Caco-2 (cell line): ENCODE results near the gene BCLAF1. TPM values are rescaled to one million over a fixed set of nuclear protein-coding genes. Genes with fewer than 3 reads are reported as not detected.

Source experiments
- BruUV-seq: library from RNA; stranded (reverse); fragments of 400-500 nt; replicated peaks from 2 replicates; lab custom pipeline; 2021; lab: Mats Ljungman, UMichigan
- CTCF ChIA-PET: fragments of 300-600 bp; sonication (Branson Sonifier 250); formaldehyde crosslinking; loops from one replicate; lab custom pipeline; 2022; ENCODE audit warnings: antibody characterized with exemption; lab: Charles Lee
- POLR2A ChIA-PET: fragments of 300-600 bp; sonication (Branson Sonifier 250); formaldehyde crosslinking; loops from one replicate; lab custom pipeline; 2022; ENCODE audit warnings: antibody characterized with exemption; lab: Charles Lee
- DNase-seq, 2 experiments: peaks; one replicate each; pipeline versions ENCODE4 v3.0.0 to v3.0.0-alpha.2; 2020 to 2022
- H3K27me3 ChIP-seq: replicated peaks from 2 replicates; pipeline ENCODE4 v1.6.0; 2011; ENCODE audit warnings: low read length; ENCODE audit not compliant: control insufficient read depth, insufficient read depth
- H3K36me3 ChIP-seq: 2 replicates; pipeline ENCODE4 v1.5.1; 2011; ENCODE audit warnings: low read length; ENCODE audit not compliant: control insufficient read depth, insufficient read depth
- H3K4me1 ChIP-seq: fragments of 250-450 bp; sonication (Bioruptor Pico); 2 replicates; pipeline ENCODE4 v1.5.1; 2020; ENCODE audit warnings: mild to moderate bottlenecking
- H3K4me3 ChIP-seq: 2 replicates; pipeline ENCODE4 v1.5.1; 2011; ENCODE audit warnings: low read depth, mild to moderate bottlenecking, control low read depth, low read length
- H3K9me3 ChIP-seq: fragments of 250-450 bp; sonication (Bioruptor Pico); 2 replicates; pipeline ENCODE4 v1.5.1; 2020; ENCODE audit warnings: mild to moderate bottlenecking, moderate library complexity
- H3K27ac Mint-ChIP-seq: one replicate; pipeline ENCODE4 v1.8.0; 2022; ENCODE audit warnings: mixed read lengths; ENCODE audit not compliant: unreplicated experiment
- H3K27me3 Mint-ChIP-seq: one replicate; pipeline ENCODE4 v1.8.0; 2022; ENCODE audit warnings: mixed read lengths; ENCODE audit not compliant: insufficient read depth, unreplicated experiment
- H3K36me3 Mint-ChIP-seq: one replicate; pipeline ENCODE4 v1.8.0; 2022; ENCODE audit warnings: mild to moderate bottlenecking, mixed read lengths; ENCODE audit not compliant: insufficient read depth, unreplicated experiment
- H3K4me1 Mint-ChIP-seq: one replicate; pipeline ENCODE4 v1.8.0; 2022; ENCODE audit warnings: low read depth, mixed read lengths; ENCODE audit not compliant: unreplicated experiment
- H3K4me3 Mint-ChIP-seq: one replicate; pipeline ENCODE4 v1.8.0; 2022; ENCODE audit warnings: mild to moderate bottlenecking, moderate library complexity, mixed read lengths; ENCODE audit not compliant: unreplicated experiment
- H3K9me3 Mint-ChIP-seq: one replicate; pipeline ENCODE4 v1.8.0; 2022; ENCODE audit warnings: mixed read lengths; ENCODE audit not compliant: unreplicated experiment
- CTCF ChIP-seq, 2 experiments: fragments of 200-600 bp in 1 of 2; IDR thresholded peaks; 1 replicate in 1 of 2; 2 replicates in 1 of 2; pipeline versions ENCODE4 v1.5.1 to v1.8.0; 2011 to 2022; ENCODE audit warnings: antibody characterized with exemption in 1 of 2, control low read depth in 1 of 2, inconsistent platforms in 1 of 2, low read depth in 1 of 2, low read length in 1 of 2, mild to moderate bottlenecking in 1 of 2, moderate library complexity in 1 of 2; ENCODE audit not compliant: insufficient read depth in 1 of 2, severe bottlenecking in 1 of 2, unreplicated experiment in 1 of 2
- intact Hi-C: fragments of 100-400 bp; cut with micrococcal nuclease; formaldehyde crosslinking; loops from one replicate; pipeline ENCODE4 v1.10.0; 2022; ENCODE audit not compliant: unreplicated experiment
- total RNA-seq: library from RNA; stranded (reverse); gene quantifications from 2 replicates; pipeline ENCODE4 v1.2.3, GENCODE V29; 2022

The BCLAF1 gene
- total RNA-seq, 1 experiment from 2014 or later = 178 TPM

GRCh38 chr6:136318676-136319075 is 29.0 kb upstream of the BCLAF1 start:
- no TSS peak for BruUV-seq
- Mint-ChIP-seq H3K27me3 (peaks cover 3% of the 10 kb centered on the region), H3K9me3 (no peaks in the 10 kb centered on the region), H3K4me1 (no peaks in the 10 kb centered on the region), H3K27ac (no peak overlapping the region), H3K36me3 (no peaks in the 10 kb centered on the region), H3K4me3 (no peak overlapping the region)
- ChIA-PET CTCF (interaction anchor here (2.4 kb wide), 2 partner anchors 29 to 232 kb away, joined by 6 to 11 read pairs; partner anchors contain the start of genes BCLAF1 and MAP7), POLR2A (no interaction called here)
- Histone ChIP-seq H3K9me3 (no peaks in the 10 kb centered on the region), H3K4me1 (no peaks in the 10 kb centered on the region), H3K36me3 (no peaks in the 10 kb centered on the region), H3K4me3 (no peak overlapping the region), H3K27me3 (no peaks in the 10 kb centered on the region)
- intact Hi-C loops = loop anchor here (5.0 kb wide), 1 partner anchor 811 kb away; no protein-coding TSS in a partner anchor
- no peak for TF ChIP-seq CTCF (IDR thresholded peaks at IDR 0.05; ENCODE audit: insufficient read depth in 1 of 2, low read depth in 1 of 2, low read length in 1 of 2, severe bottlenecking in 1 of 2, unreplicated experiment in 1 of 2)
- DNase-seq = no peak

GRCh38 chr6:136317971-136318370 is 28.3 kb upstream of the BCLAF1 start:
- H3K4me1 ChIP-seq = no peaks in the 10 kb centered on the region
- H3K36me3 ChIP-seq = no peaks in the 10 kb centered on the region
- no peak for TF ChIP-seq CTCF (IDR thresholded peaks at IDR 0.05; ENCODE audit: insufficient read depth in 1 of 2, low read depth in 1 of 2, low read length in 1 of 2, severe bottlenecking in 1 of 2, unreplicated experiment in 1 of 2)
- Mint-ChIP-seq H3K4me3 (no peak overlapping the region), H3K4me1 (no peaks in the 10 kb centered on the region), H3K9me3 (no peaks in the 10 kb centered on the region), H3K36me3 (no peaks in the 10 kb centered on the region), H3K27me3 (peaks cover 3% of the 10 kb centered on the region), H3K27ac (no peak overlapping the region)
- intact Hi-C loops = loop anchor here (1.0 to 5.0 kb wide), 5 partner anchors 28 to 811 kb away; partner anchors contain the start of gene MTFR2
- no peak overlapping the region for H3K4me3 ChIP-seq
- DNase-seq = no peak
- ChIA-PET CTCF (interaction anchor here (2.4 kb wide), 2 partner anchors 28 to 232 kb away, joined by 6 to 11 read pairs; partner anchors contain the start of genes BCLAF1 and MAP7), POLR2A (interaction anchor here (1.4 kb wide), 1 partner anchor 28 kb away, joined by 5 read pairs; the partner anchor contains the start of gene BCLAF1)
- no peaks in the 10 kb centered on the region for H3K27me3 ChIP-seq
- H3K9me3 ChIP-seq = no peaks in the 10 kb centered on the region
- no TSS peak for BruUV-seq

GRCh38 chr6:136317021-136317694 is 27.5 kb upstream of the BCLAF1 start:
- H3K27ac Mint-ChIP-seq = no peak overlapping the region
- H3K4me3 Mint-ChIP-seq = no peak overlapping the region
- POLR2A ChIA-PET = interaction anchor here (0.5 to 1.4 kb wide), 2 partner anchors 28 to 64 kb away, joined by 5 to 11 read pairs; partner anchors contain the start of gene BCLAF1

More at GRCh38 chr6:136317021-136317694, 27.5 kb upstream of the BCLAF1 start:
- DNase-seq = peak; percentile 52 to 71
- Histone ChIP-seq H3K9me3 (no peaks in the 10 kb centered on the region), H3K4me3 (no peak overlapping the region), H3K4me1 (no peaks in the 10 kb centered on the region), H3K27me3 (no peaks in the 10 kb centered on the region), H3K36me3 (no peaks in the 10 kb centered on the region)
- no peaks in the 10 kb centered on the region for H3K36me3 Mint-ChIP-seq
- BruUV-seq = no TSS peak
- H3K27me3 Mint-ChIP-seq = no peaks in the 10 kb centered on the region
- no peaks in the 10 kb centered on the region for H3K4me1 Mint-ChIP-seq
- no peaks in the 10 kb centered on the region for H3K9me3 Mint-ChIP-seq
- peak; percentile 75 to 79 for TF ChIP-seq CTCF (IDR thresholded peaks at IDR 0.05; ENCODE audit: insufficient read depth in 1 of 2, low read depth in 1 of 2, low read length in 1 of 2, severe bottlenecking in 1 of 2, unreplicated experiment in 1 of 2)
- intact Hi-C loops = loop anchor here (1.0 to 5.0 kb wide), 5 partner anchors 27 to 810 kb away; partner anchors contain the start of gene MTFR2
- CTCF ChIA-PET = interaction anchor here (1.0 to 2.4 kb wide), 3 partner anchors 27 to 233 kb away, joined by 3 to 11 read pairs (median 6); partner anchors contain the start of genes BCLAF1 and MAP7
